Stimulated activated CD8-positive, alpha-beta memory T cell treated with anti-CD3 and anti-CD28 coated beads, Interleukin-2, amount 100 ng/mL, for 1 hour (primary cell): Measurements from ENCODE around the gene HOXA11.

Source experiments
- DNase-seq, 2 donors: peaks; one replicate each; pipeline ENCODE4 v3.0.0-alpha.2; 2020; ENCODE audit warnings: low read depth in 2 of 2

The HOXA11 gene

GRCh38 chr7:27169658-27170425 is 15.2 kb downstream of the HOXA11 start:
- no peak for DNase-seq

- no peak for DNase-seq
Measured at GRCh38 chr7:27168265-27168947, 16.6 kb downstream of the HOXA11 start.

- no peak for DNase-seq
Measured at GRCh38 chr7:27167916-27168264, 17.1 kb downstream of the HOXA11 start.

GRCh38 chr7:27166531-27167505 is 18.2 kb downstream of the HOXA11 start:
- no peak for DNase-seq

GRCh38 chr7:27165996-27166530 is 19.0 kb downstream of the HOXA11 start:
- DNase-seq = no peak

GRCh38 chr7:27165089-27165995 is 19.7 kb downstream of the HOXA11 start, which contains the start of gene HOXA9:
HOXA9 (minus strand) TSS chr7:27165537; CDS start chr7:27165457, 80 bp downstream.
- DNase-seq = no peak

GRCh38 chr7:27164367-27165088 is 20.5 kb downstream of the HOXA11 start:
- DNase-seq = no peak

GRCh38 chr7:27164045-27164366 is 21.0 kb downstream of the HOXA11 start:
- DNase-seq = no peak

GRCh38 chr7:27163288-27164044 is 21.6 kb downstream of the HOXA11 start:
- no peak for DNase-seq

GRCh38 chr7:27162561-27163287 is 22.3 kb downstream of the HOXA11 start:
- no peak for DNase-seq

GRCh38 chr7:27161721-27162560 is 23.1 kb downstream of the HOXA11 start:
- no peak for DNase-seq

- no peak for DNase-seq
Measured at GRCh38 chr7:27161214-27161720, 23.8 kb downstream of the HOXA11 start.

GRCh38 chr7:27160546-27161213 is 24.4 kb downstream of the HOXA11 start:
- peak; percentile 77 to 78 for DNase-seq

- DNase-seq = no peak
Measured at GRCh38 chr7:27160145-27160545, 24.9 kb downstream of the HOXA11 start.

GRCh38 chr7:27159266-27160144 is 25.5 kb downstream of the HOXA11 start:
- no peak for DNase-seq
